WI38 (cell line): ENCODE results near the gene PMPCA.
A peak's percentile ranks its signal among the peaks of the same experiment; 100 is the strongest.

Experiments used
- H3K4me3 ChIP-seq: 2 replicates; pipeline ENCODE4 v1.5.1; 2011; ENCODE audit warnings: low read depth, mild to moderate bottlenecking, control low read depth, low read length
- CTCF ChIP-seq: IDR thresholded peaks from 2 replicates; pipeline ENCODE4 v1.5.1; 2012; ENCODE audit warnings: low read depth, mild to moderate bottlenecking, control low read depth, low read length

Gene PMPCA

GRCh38 chr9:136439481-136440408, 29.3 kb downstream of the PMPCA start, which contains the start of gene INPP5E:
TSS of gene INPP5E (minus strand) at chr9:136439845. CDS start at chr9:136439419, 426 bp downstream.
- peak; percentile 34 for TF ChIP-seq CTCF
- H3K4me3 ChIP-seq: peak within 1 kb of the TSS; percentile 82

- H3K4me3 ChIP-seq: no peak overlapping the region
- TF ChIP-seq CTCF: no peak
Observed at GRCh38 chr9:136441191-136441680, 30.8 kb downstream of the PMPCA start.

GRCh38 chr9:136441681-136442245, 31.3 kb downstream of the PMPCA start:
- no peak overlapping the region for H3K4me3 ChIP-seq
- TF ChIP-seq CTCF: no peak

GRCh38 chr9:136442265-136442664, 31.8 kb downstream of the PMPCA start:
- no peak overlapping the region for H3K4me3 ChIP-seq
- TF ChIP-seq CTCF: no peak

GRCh38 chr9:136443087-136443486, 32.6 kb downstream of the PMPCA start:
- H3K4me3 ChIP-seq: no peak overlapping the region
- TF ChIP-seq CTCF: no peak

- TF ChIP-seq CTCF: no peak
Observed at GRCh38 chr9:136443687-136444086, 33.2 kb downstream of the PMPCA start.

GRCh38 chr9:136444102-136444501, 33.6 kb downstream of the PMPCA start:
- TF ChIP-seq CTCF: no peak
- no peak overlapping the region for H3K4me3 ChIP-seq

More at GRCh38 chr9:136443687-136444086, 33.2 kb downstream of the PMPCA start:
- H3K4me3 ChIP-seq: no peak overlapping the region
